ENCODE measurements around the gene AFMID. TPM values are rescaled to one million over a fixed set of nuclear protein-coding genes. Genes with fewer than 3 reads are reported as not detected.

AFMID gene
- total and polyA plus RNA-seq, 2 of the 8 experiments (the other 6 are each of a cell fraction or from before 2014, with no cell fraction given): 49.0 to 53.0 TPM

DNA sequence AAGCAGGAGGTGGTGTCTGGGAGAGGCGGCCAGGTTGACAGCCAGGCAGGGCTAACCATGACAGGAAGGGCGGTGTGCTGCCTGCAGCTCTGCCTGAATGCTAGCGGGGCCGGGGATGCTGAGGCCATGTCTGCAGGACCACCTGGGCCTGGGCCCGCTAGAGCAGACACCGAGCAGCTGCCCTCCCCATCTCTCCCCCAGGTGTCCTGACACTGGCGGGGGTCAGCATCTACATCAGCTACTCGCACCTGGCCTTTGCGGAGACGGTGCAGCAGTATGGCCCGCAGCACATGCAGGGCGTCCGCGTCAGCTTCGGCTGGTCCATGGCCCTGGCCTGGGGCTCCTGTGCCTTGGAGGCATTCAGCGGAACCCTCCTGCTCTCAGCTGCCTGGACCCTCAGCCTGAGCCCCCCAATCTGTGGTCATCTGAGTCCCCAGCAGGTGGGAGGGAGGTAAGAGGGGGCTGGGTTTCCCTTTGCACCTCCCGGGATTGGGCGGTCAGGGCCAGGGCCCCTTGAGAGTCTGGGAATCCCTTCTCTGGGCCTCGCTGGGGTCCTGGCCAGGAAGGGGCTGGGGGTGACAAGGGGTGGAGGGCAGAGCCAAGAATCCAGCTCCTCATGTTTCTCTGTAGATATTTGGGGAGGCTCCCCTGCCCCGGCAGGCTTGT, 51.8 kb downstream of the AFMID start (continued):
- TF ChIP-seq SIRT6 (IDR thresholded peaks at IDR 0.05; ENCODE audit: low read length) (no peak), JUN (IDR thresholded peaks at IDR 0.05; ENCODE audit: low read depth, low read length) (no peak), RFX5 (IDR thresholded peaks at IDR 0.05; ENCODE audit: borderline replicate concordance, low read depth, low read length) (no peak), PHF8 (conservative IDR thresholded peaks at IDR 0.05; ENCODE audit: low read depth, low read length) (no peak), POU5F1 (IDR thresholded peaks at IDR 0.05; ENCODE audit: low read depth, low read length) (no peak), KDM4A (IDR thresholded peaks at IDR 0.05; ENCODE audit: low read depth, low read length, severe bottlenecking) (no peak), RXRA (IDR thresholded peaks at IDR 0.05; ENCODE audit: insufficient read depth, low read depth, low read length) (no peak)

Data from H1 (cell line).